OCI-LY7 (cell line): ENCODE measurements around the gene C3orf52.

Experiments
- CTCF ChIP-seq: fragments of 200-600 bp; sonication (generic); conservative IDR thresholded peaks from 2 replicates; pipeline ENCODE4 v1.5.1; 2014; ENCODE audit warnings: mild to moderate bottlenecking, antibody characterized with exemption, low read length, moderate library complexity, mixed read lengths
- EZH2phosphoT487 ChIP-seq: fragments of 200-600 bp; sonication (generic); IDR thresholded peaks from 2 replicates; pipeline ENCODE4 v1.6.1; 2018; ENCODE audit warnings: low read depth, borderline replicate concordance, mild to moderate bottlenecking, mixed run types, antibody characterized with exemption, low read length, moderate library complexity, mixed read lengths

- TF ChIP-seq CTCF (peak; percentile 98), EZH2phosphoT487 (no peak)
Measured at GRCh38 chr3:112043621-112044201, 42.5 kb upstream of the C3orf52 start.
